GM12878 (cell line): Measurements from ENCODE around the gene TIMM21. TPM values are rescaled to one million over a fixed set of nuclear protein-coding genes. Genes with fewer than 3 reads are reported as not detected.

Experiments
- ATAC-seq: fragments of 200-7000 bp; cut with Tn5 transposase; 3 replicates; pipeline ENCODE4 v1.9.1; 2020; ENCODE audit warnings: mild to moderate bottlenecking, moderate library complexity
- BruUV-seq: library from RNA; stranded (reverse); fragments of 400-500 nt; replicated peaks from 2 replicates; lab custom pipeline; 2021; lab: Mats Ljungman, UMichigan
- CTCF ChIA-PET: fragments of 300-600 bp; sonication (Branson Sonifier 250); formaldehyde crosslinking; extraction: SDS; loops from one replicate; lab custom pipeline; 2021; ENCODE audit warnings: inconsistent platforms; lab: Yijun Ruan, JAX
- POLR2A ChIA-PET: fragments of 350-600 bp; formaldehyde crosslinking; extraction: SDS; loops from one replicate; lab custom pipeline; 2021; ENCODE audit warnings: inconsistent platforms; lab: Charles Lee
- RAD21 ChIA-PET: fragments of 300-600 bp; sonication (Branson Sonifier 250); formaldehyde crosslinking; loops from one replicate; lab custom pipeline; 2023; ENCODE audit warnings: antibody characterized with exemption; ENCODE audit not compliant: unreplicated experiment; lab: Charles Lee
- SMC1A ChIA-PET: fragments of 300-600 bp; sonication (Branson Sonifier 250); formaldehyde crosslinking; loops from one replicate; lab custom pipeline; 2023; ENCODE audit not compliant: unreplicated experiment, uncharacterized antibody; lab: Charles Lee
- DNase-seq: peaks from one replicate; pipeline ENCODE4 v3.0.0-alpha.2; 2011; ENCODE audit warnings: low read depth, low spot score
- FAIRE-seq: peaks from 3 replicates; lab custom pipeline; 2011; peaks lifted over from hg19 to GRCh38; lab: Jason Lieb, UNC
- H2AFZ ChIP-seq: 2 replicates; pipeline ENCODE4 v1.6.0; 2011; ENCODE audit warnings: low read depth, low read length, control low read depth; ENCODE audit not compliant: control insufficient read depth
- H3K27ac ChIP-seq: 2 replicates; pipeline ENCODE4 v1.5.1; 2011; ENCODE audit warnings: control low read depth; ENCODE audit not compliant: control insufficient read depth, insufficient read depth
- H3K27me3 ChIP-seq, 2 experiments: replicated peaks in 1 of 2; 2 replicates each; pipeline versions ENCODE4 v1.6.0 to v1.6.1; 2011; ENCODE audit warnings: low read length in 1 of 2; ENCODE audit not compliant: control insufficient read depth in 2 of 2, insufficient read depth in 2 of 2
- H3K36me3 ChIP-seq, 2 experiments: 2 replicates each; pipeline ENCODE4 v1.5.1; 2011; ENCODE audit warnings: low read length in 1 of 2; ENCODE audit not compliant: control insufficient read depth in 2 of 2, insufficient read depth in 2 of 2
- H3K4me1 ChIP-seq: 2 replicates; pipeline ENCODE4 v1.6.1; 2011; ENCODE audit warnings: mild to moderate bottlenecking, low read length, moderate library complexity, mixed read lengths; ENCODE audit not compliant: control insufficient read depth, insufficient read depth
- H3K4me2 ChIP-seq: 2 replicates; pipeline ENCODE4 v1.6.0; 2011; ENCODE audit warnings: control low read depth; ENCODE audit not compliant: control insufficient read depth, insufficient read depth
- H3K4me3 ChIP-seq: fragments of 200-600 bp; sonication (generic); 2 replicates; pipeline ENCODE4 v1.5.1; 2016
- H3K79me2 ChIP-seq: 2 replicates; pipeline ENCODE4 v1.6.0; 2011; ENCODE audit warnings: low read length; ENCODE audit not compliant: control insufficient read depth, insufficient read depth
- H3K9ac ChIP-seq: 2 replicates; pipeline ENCODE4 v1.8.0; 2011; ENCODE audit warnings: low read length, control low read depth, mixed read lengths; ENCODE audit not compliant: control insufficient read depth, insufficient read depth
- H3K9me3 ChIP-seq: replicated peaks from 3 replicates; pipeline ENCODE4 v1.5.1; 2011; ENCODE audit warnings: mild to moderate bottlenecking, low read length; ENCODE audit not compliant: control insufficient read depth, insufficient read depth
- H4K20me1 ChIP-seq: 2 replicates; pipeline ENCODE4 v1.6.0; 2011; ENCODE audit not compliant: control insufficient read depth, insufficient read depth
- HDAC6 ChIP-seq: fragments of 200-600 bp; sonication (generic); IDR thresholded peaks from one replicate; pipeline ENCODE4 v1.8.0; 2017; ENCODE audit warnings: antibody characterized with exemption; ENCODE audit not compliant: unreplicated experiment
- RFX5 ChIP-seq: IDR thresholded peaks from 2 replicates; pipeline ENCODE4 v1.6.1; 2011; ENCODE audit warnings: low read depth, low read length, improper control_type of control experiment
- SMARCA5 ChIP-seq: fragments of 450-650 bp; IDR thresholded peaks from 2 replicates; pipeline ENCODE4 v1.6.1; 2017; ENCODE audit warnings: mild to moderate bottlenecking
- SPI1 ChIP-seq: IDR thresholded peaks from 2 replicates; pipeline ENCODE4 v1.6.1; 2011; ENCODE audit warnings: low read depth, mild to moderate bottlenecking, low read length, moderate library complexity, borderline replicate concordance; ENCODE audit not compliant: insufficient read depth
- YBX1 ChIP-seq: fragments of 450-650 bp; IDR thresholded peaks from 2 replicates; pipeline ENCODE4 v1.6.1; 2016; ENCODE audit warnings: antibody characterized with exemption
- WGBS: methylation state at CpG from one replicate; pipeline ENCODE4 v1.1.6; 2016; ENCODE audit warnings: low lambda C conversion rate; ENCODE audit not compliant: insufficient replicate concordance, insufficient coverage; ENCODE audit errors: missing lambda C conversion rate; 5-methylcytosine and 5-hydroxymethylcytosine counted together
- in situ Hi-C: fragments of 300-500 bp; cut with MboI; formaldehyde crosslinking; loops from 9 replicates; pipeline ENCODE4 v1.14.3; 2018; ENCODE audit warnings: mixed read lengths
- intact Hi-C: fragments of 100-400 bp; cut with micrococcal nuclease; formaldehyde crosslinking; loops from one replicate; pipeline ENCODE4 v1.14.2; 2022; ENCODE audit not compliant: unreplicated experiment
- polyA plus RNA-seq, 11 experiments: library from polyadenylated mRNA; depleted of rRNA in 4 of 11; unstranded in 6 of 11; stranded (reverse) in 5 of 11; fragments of >200 nt; fragmentation: Nextera tagmentation in 4 of 11; fragmentation: Illumina TruSeq in 1 of 11; extraction: Ambion mirVana in 4 of 11; extraction: Trizol in 1 of 11; gene quantifications; 1 replicate in 1 of 11; 2 replicates in 10 of 11; pipeline versions ENCODE4 v1.2.1 to v1.2.3, GENCODE V29; 2011 to 2016; ENCODE audit warnings: inconsistent platforms in 2 of 11, missing spikeins in 2 of 11, low read depth in 1 of 11
- total RNA-seq, 4 experiments: library from RNA; depleted of rRNA in 3 of 4; stranded (reverse); fragments of >200 nt in 3 of 4; fragmentation: Illumina TruSeq in 1 of 4; extraction: Trizol in 1 of 4; gene quantifications; 2 replicates each; pipeline versions ENCODE4 v1.2.1 to v1.2.3, GENCODE V29; 2013 to 2021
- TF ChIP-seq, protein P1 (sequence below): fragments of 150-350 bp; IDR thresholded peaks from 2 replicates; pipeline ENCODE4 v1.6.1; 2014; ENCODE audit warnings: mild to moderate bottlenecking, low read depth, low read length
- TF ChIP-seq, protein P2 (sequence below): fragments of 450-650 bp; IDR thresholded peaks from 2 replicates; pipeline ENCODE4 v1.6.1; 2017; ENCODE audit warnings: antibody characterized with exemption, mild to moderate bottlenecking, moderate library complexity

Gene TIMM21
- total and polyA plus RNA-seq, 10 of the 15 experiments (the other 5 are each of a cell fraction or from before 2014, with no cell fraction given), result 39.5 to 203 (median 83.4) TPM

DNA sequence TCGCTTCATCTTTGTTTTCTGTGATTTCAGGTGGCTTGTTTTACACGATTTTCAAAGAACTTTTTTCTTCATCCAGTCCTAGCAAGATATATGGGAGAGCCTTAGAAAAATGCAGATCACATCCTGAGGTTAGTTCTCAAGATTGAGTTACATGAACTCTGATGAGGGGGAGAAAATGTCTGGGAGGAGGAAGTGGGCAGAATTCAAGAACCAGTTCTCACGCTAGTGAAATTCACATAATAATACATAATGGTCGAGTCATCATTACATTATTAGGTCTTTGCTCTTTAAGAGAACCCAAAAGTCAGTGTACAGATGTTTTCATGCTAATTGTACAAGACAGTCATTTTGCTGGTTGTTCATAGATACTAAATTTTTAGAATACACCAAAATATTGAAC is 7.0 kb downstream of the TIMM21 start:
- ATAC-seq (no peak), DNase-seq (no peak), FAIRE-seq (no peak)
- WGBS, result 77% methylated on average over 4 of the region's 4 CpGs
- Histone ChIP-seq H3K9ac (no peak overlapping the region), H3K36me3 (peaks cover 3 to 12% of the 10 kb centered on the region in 2 experiments), H3K27me3 (no peaks in the 10 kb centered on the region), H3K4me2 (no peak overlapping the region), H3K4me1 (no peaks in the 10 kb centered on the region), H3K79me2 (peaks cover 35% of the 10 kb centered on the region), H2AFZ (no peak overlapping the region), H3K9me3 (no peaks in the 10 kb centered on the region), H3K27ac (no peak overlapping the region), H3K4me3 (no peak overlapping the region), H4K20me1 (no peaks in the 10 kb centered on the region)
- in situ Hi-C loops, result no loop called here
- SMC1A ChIA-PET, result no interaction called here
- no peak for TF ChIP-seq YBX1
- TF ChIP-seq, protein P1, sequence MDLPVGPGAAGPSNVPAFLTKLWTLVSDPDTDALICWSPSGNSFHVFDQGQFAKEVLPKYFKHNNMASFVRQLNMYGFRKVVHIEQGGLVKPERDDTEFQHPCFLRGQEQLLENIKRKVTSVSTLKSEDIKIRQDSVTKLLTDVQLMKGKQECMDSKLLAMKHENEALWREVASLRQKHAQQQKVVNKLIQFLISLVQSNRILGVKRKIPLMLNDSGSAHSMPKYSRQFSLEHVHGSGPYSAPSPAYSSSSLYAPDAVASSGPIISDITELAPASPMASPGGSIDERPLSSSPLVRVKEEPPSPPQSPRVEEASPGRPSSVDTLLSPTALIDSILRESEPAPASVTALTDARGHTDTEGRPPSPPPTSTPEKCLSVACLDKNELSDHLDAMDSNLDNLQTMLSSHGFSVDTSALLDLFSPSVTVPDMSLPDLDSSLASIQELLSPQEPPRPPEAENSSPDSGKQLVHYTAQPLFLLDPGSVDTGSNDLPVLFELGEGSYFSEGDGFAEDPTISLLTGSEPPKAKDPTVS, result no peak
- no peak for TF ChIP-seq RFX5
- TF ChIP-seq, protein P2, sequence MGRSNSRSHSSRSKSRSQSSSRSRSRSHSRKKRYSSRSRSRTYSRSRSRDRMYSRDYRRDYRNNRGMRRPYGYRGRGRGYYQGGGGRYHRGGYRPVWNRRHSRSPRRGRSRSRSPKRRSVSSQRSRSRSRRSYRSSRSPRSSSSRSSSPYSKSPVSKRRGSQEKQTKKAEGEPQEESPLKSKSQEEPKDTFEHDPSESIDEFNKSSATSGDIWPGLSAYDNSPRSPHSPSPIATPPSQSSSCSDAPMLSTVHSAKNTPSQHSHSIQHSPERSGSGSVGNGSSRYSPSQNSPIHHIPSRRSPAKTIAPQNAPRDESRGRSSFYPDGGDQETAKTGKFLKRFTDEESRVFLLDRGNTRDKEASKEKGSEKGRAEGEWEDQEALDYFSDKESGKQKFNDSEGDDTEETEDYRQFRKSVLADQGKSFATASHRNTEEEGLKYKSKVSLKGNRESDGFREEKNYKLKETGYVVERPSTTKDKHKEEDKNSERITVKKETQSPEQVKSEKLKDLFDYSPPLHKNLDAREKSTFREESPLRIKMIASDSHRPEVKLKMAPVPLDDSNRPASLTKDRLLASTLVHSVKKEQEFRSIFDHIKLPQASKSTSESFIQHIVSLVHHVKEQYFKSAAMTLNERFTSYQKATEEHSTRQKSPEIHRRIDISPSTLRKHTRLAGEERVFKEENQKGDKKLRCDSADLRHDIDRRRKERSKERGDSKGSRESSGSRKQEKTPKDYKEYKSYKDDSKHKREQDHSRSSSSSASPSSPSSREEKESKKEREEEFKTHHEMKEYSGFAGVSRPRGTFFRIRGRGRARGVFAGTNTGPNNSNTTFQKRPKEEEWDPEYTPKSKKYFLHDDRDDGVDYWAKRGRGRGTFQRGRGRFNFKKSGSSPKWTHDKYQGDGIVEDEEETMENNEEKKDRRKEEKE, result no peak
- TF ChIP-seq SPI1, result peak; percentile 4; the same call in 1 of the 2 replicates
- no peak for TF ChIP-seq SMARCA5
- no peak for TF ChIP-seq HDAC6
- POLR2A ChIA-PET, result no interaction called here
- intact Hi-C loops, result no loop called here
- CTCF ChIA-PET, result no interaction called here
- BruUV-seq, result no TSS peak
- RAD21 ChIA-PET, result no interaction called here
